Measurements from ENCODE around the gene CPNE8.

The CPNE8 gene

DNA sequence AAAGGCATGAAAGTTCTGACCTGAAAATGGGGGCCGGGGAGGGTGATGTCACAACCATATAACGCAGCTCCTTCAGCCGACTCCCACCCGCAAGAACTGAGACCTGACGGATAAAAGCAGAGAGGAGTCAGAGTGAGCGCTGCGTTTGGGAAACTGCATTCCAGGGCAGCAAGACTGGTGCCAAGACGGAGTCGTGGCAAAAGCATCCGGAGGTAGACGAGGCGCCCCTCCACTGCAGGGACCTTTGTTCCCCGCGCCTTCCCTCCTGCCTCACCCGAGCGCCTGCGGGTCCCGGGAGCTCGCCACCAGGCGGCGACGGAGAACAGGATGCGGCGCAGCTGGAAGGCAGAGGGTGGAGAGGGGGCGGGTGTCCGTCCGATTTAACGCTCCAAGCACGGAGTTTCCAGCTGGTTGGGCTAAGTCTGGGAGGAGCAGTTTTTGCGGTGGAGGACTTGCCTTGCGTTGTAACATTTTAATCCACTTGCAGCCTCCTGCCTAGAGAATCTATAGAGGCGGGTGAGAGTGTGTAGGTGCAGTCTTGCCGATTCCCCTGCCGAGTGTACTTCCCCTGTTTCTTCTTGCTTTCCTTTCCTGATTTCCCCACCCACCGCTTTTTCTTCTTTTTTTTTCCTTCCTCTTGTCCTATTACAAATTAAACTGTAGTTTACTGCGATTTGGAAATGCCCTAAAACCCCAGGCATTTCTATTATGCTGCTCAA is 1.2 kb upstream of the CPNE8 start:
- Histone ChIP-seq H3K27me3 (no peaks in the 10 kb centered on the region), H3K27ac (no peak overlapping the region), H3K4me1 (ENCODE audit: control insufficient read depth in 1 of 2, insufficient read depth in 1 of 2, low read depth in 1 of 2, low read length in 1 of 2) (peaks cover 21 to 29% of the 10 kb centered on the region in 2 experiments), H3K4me3 (ENCODE audit: low read depth in 1 of 2, low read length in 1 of 2) (peak overlapping the region; percentile 57 to 65), H3K36me3 (no peaks in the 10 kb centered on the region), H3K9me3 (no peaks in the 10 kb centered on the region)
- TF ChIP-seq, protein P1, sequence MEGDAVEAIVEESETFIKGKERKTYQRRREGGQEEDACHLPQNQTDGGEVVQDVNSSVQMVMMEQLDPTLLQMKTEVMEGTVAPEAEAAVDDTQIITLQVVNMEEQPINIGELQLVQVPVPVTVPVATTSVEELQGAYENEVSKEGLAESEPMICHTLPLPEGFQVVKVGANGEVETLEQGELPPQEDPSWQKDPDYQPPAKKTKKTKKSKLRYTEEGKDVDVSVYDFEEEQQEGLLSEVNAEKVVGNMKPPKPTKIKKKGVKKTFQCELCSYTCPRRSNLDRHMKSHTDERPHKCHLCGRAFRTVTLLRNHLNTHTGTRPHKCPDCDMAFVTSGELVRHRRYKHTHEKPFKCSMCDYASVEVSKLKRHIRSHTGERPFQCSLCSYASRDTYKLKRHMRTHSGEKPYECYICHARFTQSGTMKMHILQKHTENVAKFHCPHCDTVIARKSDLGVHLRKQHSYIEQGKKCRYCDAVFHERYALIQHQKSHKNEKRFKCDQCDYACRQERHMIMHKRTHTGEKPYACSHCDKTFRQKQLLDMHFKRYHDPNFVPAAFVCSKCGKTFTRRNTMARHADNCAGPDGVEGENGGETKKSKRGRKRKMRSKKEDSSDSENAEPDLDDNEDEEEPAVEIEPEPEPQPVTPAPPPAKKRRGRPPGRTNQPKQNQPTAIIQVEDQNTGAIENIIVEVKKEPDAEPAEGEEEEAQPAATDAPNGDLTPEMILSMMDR (IDR thresholded peaks at IDR 0.05): peak; percentile 34

DNA sequence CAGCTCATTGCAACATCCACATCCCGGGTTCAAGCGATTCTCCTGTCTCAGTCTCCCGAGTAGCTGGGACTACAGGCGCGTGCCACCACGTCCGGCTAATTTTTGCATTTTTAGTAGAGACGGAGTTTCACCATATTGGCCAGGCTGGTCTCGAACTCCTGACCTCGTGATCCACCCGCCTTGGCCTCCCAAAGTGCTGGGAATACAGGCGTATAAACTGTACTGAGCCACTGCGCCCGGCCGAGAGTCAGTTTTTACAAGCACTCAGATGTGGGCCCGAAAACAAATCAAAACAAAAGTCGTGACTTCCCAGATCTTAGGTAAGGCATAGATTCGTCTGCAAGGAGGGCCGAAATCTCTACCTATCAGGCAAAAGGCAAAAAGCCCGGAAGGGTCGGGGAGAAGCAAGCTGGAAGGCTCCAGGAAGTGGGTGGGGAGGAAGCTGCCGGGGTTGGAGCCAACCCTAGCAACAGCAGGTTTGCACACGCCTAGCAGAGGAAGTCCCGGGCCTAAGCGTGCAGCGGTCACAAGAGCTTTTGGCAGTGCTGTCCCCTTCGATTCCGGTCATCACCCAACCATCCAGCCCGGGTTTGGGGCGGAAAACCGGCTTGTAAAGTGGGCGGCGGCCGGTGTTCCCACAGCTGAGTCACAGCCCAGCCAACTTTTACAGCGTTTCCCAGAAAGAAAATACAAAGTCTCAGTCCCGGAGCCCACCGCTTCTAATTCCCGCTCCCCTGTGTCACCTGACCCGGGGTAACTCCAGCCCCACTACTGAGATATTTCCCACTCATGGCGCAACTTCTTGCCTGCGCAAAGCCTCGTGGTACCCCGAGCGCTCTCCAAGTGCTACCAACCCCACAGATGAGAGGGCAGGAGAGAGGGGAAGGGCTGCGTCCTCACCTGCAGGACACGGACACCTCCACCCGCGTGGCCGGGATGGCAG is 583 bp downstream of the CPNE8 start:
- Histone ChIP-seq H3K36me3 (no peaks in the 10 kb centered on the region), H3K9me3 (no peaks in the 10 kb centered on the region), H3K4me1 (ENCODE audit: control insufficient read depth in 1 of 2, insufficient read depth in 1 of 2, low read depth in 1 of 2, low read length in 1 of 2) (peaks cover 21 to 29% of the 10 kb centered on the region in 2 experiments), H3K4me3 (ENCODE audit: low read depth in 1 of 2, low read length in 1 of 2) (peak overlapping the region; percentile 57 to 65), H3K27ac (peak overlapping the region; percentile 66), H3K27me3 (no peaks in the 10 kb centered on the region)
- TF ChIP-seq, protein P1 (IDR thresholded peaks at IDR 0.05): no peak

DNA sequence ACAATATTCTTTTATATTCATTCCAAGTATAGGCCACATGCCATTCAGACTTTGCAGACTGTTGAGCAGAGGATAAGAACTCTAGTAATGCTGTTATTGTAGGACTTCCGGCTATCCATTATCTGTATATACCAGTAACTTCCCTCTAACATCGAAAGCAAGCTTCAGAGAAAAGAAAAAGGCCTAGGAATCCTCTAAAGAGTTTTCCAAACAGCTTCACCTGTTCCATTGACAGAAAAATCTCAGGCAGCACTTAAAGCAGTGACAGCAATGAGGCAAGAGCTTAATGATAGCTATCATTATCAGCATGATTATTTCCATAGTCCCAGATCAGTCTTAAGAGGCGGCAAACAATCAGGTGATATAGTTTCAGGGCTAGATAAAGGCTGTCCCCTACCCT is 1.8 kb downstream of the CPNE8 start:
- Histone ChIP-seq H3K4me1 (ENCODE audit: control insufficient read depth in 1 of 2, insufficient read depth in 1 of 2, low read depth in 1 of 2, low read length in 1 of 2) (peaks cover 21 to 29% of the 10 kb centered on the region in 2 experiments), H3K27ac (no peak overlapping the region), H3K27me3 (no peaks in the 10 kb centered on the region), H3K36me3 (no peaks in the 10 kb centered on the region), H3K4me3 (ENCODE audit: low read depth in 1 of 2, low read length in 1 of 2) (no peak overlapping the region), H3K9me3 (no peaks in the 10 kb centered on the region)
- TF ChIP-seq, protein P1 (IDR thresholded peaks at IDR 0.05): no peak

DNA sequence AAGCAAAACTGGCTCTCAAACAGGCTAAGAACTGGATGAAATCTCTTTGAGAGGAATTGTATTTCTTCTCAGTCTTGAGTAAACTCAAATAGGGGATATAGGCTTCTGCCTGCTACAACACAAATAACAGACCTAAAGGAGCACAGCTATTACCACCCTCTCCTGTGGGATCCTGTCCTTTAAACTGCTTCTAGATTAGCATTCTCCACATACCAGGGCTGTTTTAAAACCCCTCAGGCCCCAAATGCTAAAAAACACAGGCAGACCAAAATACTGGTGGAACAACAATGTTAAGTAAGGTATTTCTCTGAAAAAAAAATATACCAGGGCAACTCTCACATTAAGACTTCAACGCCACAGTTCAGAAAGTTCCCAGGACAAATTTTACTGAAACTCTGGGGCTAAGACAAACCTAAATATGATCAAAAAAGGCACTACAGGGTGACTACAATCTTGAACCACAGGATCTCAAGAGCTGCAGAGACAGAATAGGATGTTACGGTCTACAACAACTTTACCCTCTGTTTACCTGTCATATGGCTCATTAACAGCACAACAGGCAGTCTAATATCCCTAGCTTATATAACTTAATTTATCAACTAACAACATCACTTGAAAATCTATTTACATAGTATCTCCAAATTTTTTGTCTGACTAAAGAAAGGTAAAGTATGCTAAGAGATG is 7.2 kb downstream of the CPNE8 start:
- Histone ChIP-seq H3K27ac (no peak overlapping the region), H3K36me3 (no peaks in the 10 kb centered on the region), H3K27me3 (no peaks in the 10 kb centered on the region), H3K4me3 (ENCODE audit: low read depth in 1 of 2, low read length in 1 of 2) (no peak overlapping the region), H3K4me1 (ENCODE audit: control insufficient read depth in 1 of 2, insufficient read depth in 1 of 2, low read depth in 1 of 2, low read length in 1 of 2) (no peaks in the 10 kb centered on the region), H3K9me3 (no peaks in the 10 kb centered on the region)
- TF ChIP-seq, protein P1 (IDR thresholded peaks at IDR 0.05): no peak

DNA sequence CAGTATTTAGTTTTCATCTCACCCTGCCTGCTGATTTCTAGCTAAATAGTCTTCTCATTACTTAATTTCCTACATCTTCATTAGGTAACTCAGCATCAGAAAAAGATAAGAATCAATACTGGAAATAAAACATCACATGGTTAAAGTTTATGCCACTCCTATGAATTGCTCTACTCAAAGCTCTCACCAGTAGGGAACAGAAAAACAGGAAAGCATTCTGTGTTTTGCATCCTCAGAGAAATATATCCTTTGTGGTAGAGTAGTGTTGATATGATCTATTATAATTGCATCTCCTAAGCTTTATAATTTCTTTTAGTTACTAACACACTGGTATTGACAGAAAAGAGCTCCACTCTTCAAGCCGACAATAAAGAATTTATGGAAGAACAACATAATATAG is 9.9 kb downstream of the CPNE8 start:
- Histone ChIP-seq H3K36me3 (no peaks in the 10 kb centered on the region), H3K27ac (no peak overlapping the region), H3K4me3 (ENCODE audit: low read depth in 1 of 2, low read length in 1 of 2) (no peak overlapping the region), H3K9me3 (no peaks in the 10 kb centered on the region), H3K27me3 (no peaks in the 10 kb centered on the region), H3K4me1 (ENCODE audit: control insufficient read depth in 1 of 2, insufficient read depth in 1 of 2, low read depth in 1 of 2, low read length in 1 of 2) (no peaks in the 10 kb centered on the region)
- TF ChIP-seq, protein P1 (IDR thresholded peaks at IDR 0.05): no peak
